ENCODE measurements around the gene TCF25.
A peak's percentile ranks its signal among the peaks of the same experiment; 100 is the strongest.

Gene TCF25

GRCh38 chr16:89881368-89881730 is 8.0 kb downstream of the TCF25 start:
- DNase-seq = no peak

- no peak for DNase-seq
Observed at GRCh38 chr16:89883346-89884040, 10.1 kb downstream of the TCF25 start.

GRCh38 chr16:89884041-89884421 is 10.6 kb downstream of the TCF25 start:
- DNase-seq = no peak

- DNase-seq = no peak
Observed at GRCh38 chr16:89887243-89887642, 13.9 kb downstream of the TCF25 start.

- peak; percentile 65 to 71 for DNase-seq
Observed at GRCh38 chr16:89890200-89890599, 16.8 kb downstream of the TCF25 start.

GRCh38 chr16:89890886-89891657 is 17.7 kb downstream of the TCF25 start:
- no peak for DNase-seq

- no peak for DNase-seq
Observed at GRCh38 chr16:89892055-89892630, 18.8 kb downstream of the TCF25 start.

- no peak for DNase-seq
Observed at GRCh38 chr16:89892635-89893034, 19.2 kb downstream of the TCF25 start.

GRCh38 chr16:89893642-89894548 is 20.5 kb downstream of the TCF25 start:
- DNase-seq = no peak

- no peak for DNase-seq
Observed at GRCh38 chr16:89895482-89896250, 22.3 kb downstream of the TCF25 start.

- no peak for DNase-seq
Observed at GRCh38 chr16:89897204-89897603, 23.8 kb downstream of the TCF25 start.

- no peak for DNase-seq
Observed at GRCh38 chr16:89898201-89898967, 25.0 kb downstream of the TCF25 start.

- no peak for DNase-seq
Observed at GRCh38 chr16:89899879-89900481, 26.6 kb downstream of the TCF25 start.

- DNase-seq = no peak
Observed at GRCh38 chr16:89900885-89901284, 27.5 kb downstream of the TCF25 start.

- DNase-seq = no peak
Observed at GRCh38 chr16:89902980-89903379, 29.6 kb downstream of the TCF25 start.

GRCh38 chr16:89903908-89904515 is 30.6 kb downstream of the TCF25 start:
- no peak for DNase-seq

- DNase-seq = no peak
Observed at GRCh38 chr16:89904606-89905510, 31.5 kb downstream of the TCF25 start.

GRCh38 chr16:89905511-89906139 is 32.2 kb downstream of the TCF25 start:
- no peak for DNase-seq
